ENCODE results near the gene MED29. TPM values are rescaled to one million over a fixed set of nuclear protein-coding genes. Genes with fewer than 3 reads are reported as not detected.

Gene MED29
- total RNA-seq, 1 experiment from 2014 or later, result 24.3 TPM

GRCh38 chr19:39448271-39448670, 57.1 kb downstream of the MED29 start:
- no peak for DNase-seq (ENCODE audit: unreplicated experiment)
- H3K36me3 Mint-ChIP-seq (ENCODE audit: insufficient read depth, unreplicated experiment), result peaks cover 63% of the 10 kb centered on the region
- intact Hi-C loops (cut with micrococcal nuclease), result no loop called here
- H3K27me3 Mint-ChIP-seq (ENCODE audit: insufficient read depth, unreplicated experiment), result no peaks in the 10 kb centered on the region
- H3K9me3 Mint-ChIP-seq (ENCODE audit: unreplicated experiment), result no peaks in the 10 kb centered on the region
- TF ChIP-seq CTCF (IDR thresholded peaks at IDR 0.05; ENCODE audit: unreplicated experiment), result no peak
- no TSS peak for BruUV-seq (replicated peaks)
- H3K4me1 Mint-ChIP-seq (ENCODE audit: insufficient read depth, unreplicated experiment), result peaks cover 41% of the 10 kb centered on the region
- CTCF ChIA-PET, result interaction anchor here (1.0 kb wide), 1 partner anchor 27 kb away, joined by 3 read pairs; no protein-coding TSS in a partner anchor
- POLR2A ChIA-PET, result interaction anchor here (0.6 to 1.0 kb wide), 5 partner anchors 12 to 91 kb away, joined by 3 to 5 read pairs (median 4); partner anchors contain the start of genes MED29, PAF1 and RPS16
- H3K4me3 Mint-ChIP-seq (ENCODE audit: unreplicated experiment), result peak overlapping the region; percentile 36
- H3K27ac Mint-ChIP-seq (ENCODE audit: low read depth, unreplicated experiment), result no peak overlapping the region

GRCh38 chr19:39449116-39449797, 58.1 kb downstream of the MED29 start:
- BruUV-seq (replicated peaks), result no TSS peak

More at GRCh38 chr19:39449116-39449797, 58.1 kb downstream of the MED29 start:
- intact Hi-C loops (cut with micrococcal nuclease), result no loop called here
- TF ChIP-seq CTCF (IDR thresholded peaks at IDR 0.05; ENCODE audit: unreplicated experiment), result no peak
- Mint-ChIP-seq H3K36me3 (ENCODE audit: insufficient read depth, unreplicated experiment) (peaks cover 71% of the 10 kb centered on the region), H3K9me3 (ENCODE audit: unreplicated experiment) (no peaks in the 10 kb centered on the region), H3K27me3 (ENCODE audit: insufficient read depth, unreplicated experiment) (no peaks in the 10 kb centered on the region), H3K27ac (ENCODE audit: low read depth, unreplicated experiment) (peak overlapping the region; percentile 61), H3K4me3 (ENCODE audit: unreplicated experiment) (no peak overlapping the region), H3K4me1 (ENCODE audit: insufficient read depth, unreplicated experiment) (peaks cover 41% of the 10 kb centered on the region)
- POLR2A ChIA-PET, result interaction anchor here (1.0 kb wide), 1 partner anchor 58 kb away, joined by 4 read pairs; the partner anchor contains the start of genes MED29 and PAF1
- CTCF ChIA-PET, result interaction anchor here (1.0 kb wide), 1 partner anchor 26 kb away, joined by 3 read pairs; no protein-coding TSS in a partner anchor
- DNase-seq (ENCODE audit: unreplicated experiment), result no peak

Small RNAs within 50 kb of the gene (microRNA-seq; reads per million reads assigned to microRNA genes)
- gene MIR4530, result not detected

Other genes with a start within 250 kb of the MED29 start
- gene NCCRP1, start 194.4 kb upstream of the MED29 start, total RNA-seq (2022), result not detected in 2 replicates
- gene SYCN, start 187.1 kb upstream of the MED29 start, total RNA-seq (2022), result not detected in 2 replicates
- not detected in 2 replicates for gene IFNL3, start 146.4 kb upstream of the MED29 start, total RNA-seq (2022)
- not detected in 2 replicates for gene IFNL4, start 142.5 kb upstream of the MED29 start, total RNA-seq (2022)
- gene IFNL2, start 123.0 kb upstream of the MED29 start, total RNA-seq (2022), result not detected in 2 replicates
- gene IFNL1, start 95.0 kb upstream of the MED29 start, total RNA-seq (2022), result not detected in 2 replicates
- 0.16 TPM in 1 of 2 replicates, not detected in the other for gene LRFN1, start 70.5 kb upstream of the MED29 start, total RNA-seq (2022)
- gene GMFG, start 55.3 kb upstream of the MED29 start, total RNA-seq (2022), result not detected in 2 replicates
- gene SAMD4B, start 49.0 kb upstream of the MED29 start, total RNA-seq (2022), result 65.4 and 94.2 TPM in 2 replicates
- 47.0 and 48.5 TPM in 2 replicates for gene PAF1, start 272 bp upstream of the MED29 start, total RNA-seq (2022)
- 83.7 and 98.4 TPM in 2 replicates for gene ZFP36, start 15.5 kb downstream of the MED29 start, total RNA-seq (2022)
- 19.2 and 19.6 TPM in 2 replicates for gene PLEKHG2, start 21.3 kb downstream of the MED29 start, total RNA-seq (2022)
- gene RPS16, start 44.6 kb downstream of the MED29 start, total RNA-seq (2022), result 2,837 and 2,909 TPM in 2 replicates
- gene SUPT5H, start 54.2 kb downstream of the MED29 start, total RNA-seq (2022), result 122 and 165 TPM in 2 replicates
- 71.2 and 94.2 TPM in 2 replicates for gene TIMM50, start 89.5 kb downstream of the MED29 start, total RNA-seq (2022)
- 0.56 and 0.68 TPM in 2 replicates for gene DLL3, start 107.6 kb downstream of the MED29 start, total RNA-seq (2022)
- not detected in 2 replicates for gene SELENOV, start 123.8 kb downstream of the MED29 start, total RNA-seq (2022)
- 2.0 and 3.3 TPM in 2 replicates for gene EID2B, start 141.5 kb downstream of the MED29 start, total RNA-seq (2022)
- 8.5 and 10.4 TPM in 2 replicates for gene EID2, start 148.8 kb downstream of the MED29 start, total RNA-seq (2022)
- gene LGALS13, start 211.1 kb downstream of the MED29 start, total RNA-seq (2022), result not detected in 2 replicates